Loucy (cell line): ENCODE data around the gene TUT4.

Experiments used
- CTCF ChIP-seq: fragments of 200-600 bp; sonication (generic); conservative IDR thresholded peaks from 2 replicates; pipeline ENCODE4 v1.5.1; 2014; ENCODE audit warnings: mild to moderate bottlenecking, antibody characterized with exemption, low read length
- EZH2phosphoT487 ChIP-seq: fragments of 200-600 bp; IDR thresholded peaks from 2 replicates; pipeline ENCODE4 v1.6.1; 2018; ENCODE audit warnings: antibody characterized with exemption, mild to moderate bottlenecking, moderate library complexity, borderline replicate concordance

GRCh38 chr1:52600533-52601179 is 47.8 kb upstream of the TUT4 start:
- TF ChIP-seq CTCF (no peak), EZH2phosphoT487 (no peak)
